HG03469 (cell line): ENCODE results near the gene TLCD3B.

Experiments used
- ATAC-seq: cut with Tn5 transposase; IDR thresholded peaks from one replicate; pipeline ENCODE4 v1.9.1; 2021; ENCODE audit warnings: mild to moderate bottlenecking, moderate library complexity, moderate number of reproducible peaks; ENCODE audit not compliant: unreplicated experiment

Gene TLCD3B

GRCh38 chr16:29991571-29991904, 39.5 kb downstream of the TLCD3B start:
- ATAC-seq = no peak

DNA sequence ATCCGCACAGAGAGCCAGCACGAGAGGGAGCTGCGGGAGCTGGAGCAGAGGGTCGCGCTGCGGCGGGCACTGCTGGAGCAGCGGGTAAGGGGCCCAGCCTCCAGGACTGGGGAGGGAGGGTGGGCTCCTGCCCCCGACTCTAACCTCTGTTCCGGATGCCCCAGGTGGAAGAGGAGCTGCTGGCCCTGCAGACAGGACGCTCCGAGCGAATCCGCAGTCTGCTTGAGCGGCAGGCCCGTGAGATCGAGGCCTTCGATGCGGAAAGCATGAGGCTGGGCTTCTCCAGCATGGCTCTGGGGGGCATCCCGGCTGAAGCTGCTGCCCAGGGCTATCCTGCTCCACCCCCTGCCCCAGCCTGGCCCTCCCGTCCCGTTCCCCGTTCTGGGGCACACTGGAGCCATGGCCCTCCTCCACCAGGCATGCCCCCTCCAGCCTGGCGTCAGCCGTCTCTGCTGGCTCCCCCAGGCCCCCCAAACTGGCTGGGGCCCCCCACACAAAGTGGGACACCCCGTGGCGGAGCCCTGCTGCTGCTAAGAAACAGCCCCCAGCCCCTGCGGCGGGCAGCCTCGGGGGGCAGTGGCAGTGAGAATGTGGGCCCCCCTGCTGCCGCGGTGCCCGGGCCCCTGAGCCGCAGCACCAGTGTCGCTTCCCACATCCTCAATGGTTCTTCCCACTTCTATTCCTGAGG, 40.0 kb downstream of the TLCD3B start:
- ATAC-seq = no peak

- ATAC-seq = no peak
Measured at GRCh38 chr16:29990034-29990433, 41.0 kb downstream of the TLCD3B start.

GRCh38 chr16:29989111-29989858, 41.8 kb downstream of the TLCD3B start:
- ATAC-seq = no peak

DNA sequence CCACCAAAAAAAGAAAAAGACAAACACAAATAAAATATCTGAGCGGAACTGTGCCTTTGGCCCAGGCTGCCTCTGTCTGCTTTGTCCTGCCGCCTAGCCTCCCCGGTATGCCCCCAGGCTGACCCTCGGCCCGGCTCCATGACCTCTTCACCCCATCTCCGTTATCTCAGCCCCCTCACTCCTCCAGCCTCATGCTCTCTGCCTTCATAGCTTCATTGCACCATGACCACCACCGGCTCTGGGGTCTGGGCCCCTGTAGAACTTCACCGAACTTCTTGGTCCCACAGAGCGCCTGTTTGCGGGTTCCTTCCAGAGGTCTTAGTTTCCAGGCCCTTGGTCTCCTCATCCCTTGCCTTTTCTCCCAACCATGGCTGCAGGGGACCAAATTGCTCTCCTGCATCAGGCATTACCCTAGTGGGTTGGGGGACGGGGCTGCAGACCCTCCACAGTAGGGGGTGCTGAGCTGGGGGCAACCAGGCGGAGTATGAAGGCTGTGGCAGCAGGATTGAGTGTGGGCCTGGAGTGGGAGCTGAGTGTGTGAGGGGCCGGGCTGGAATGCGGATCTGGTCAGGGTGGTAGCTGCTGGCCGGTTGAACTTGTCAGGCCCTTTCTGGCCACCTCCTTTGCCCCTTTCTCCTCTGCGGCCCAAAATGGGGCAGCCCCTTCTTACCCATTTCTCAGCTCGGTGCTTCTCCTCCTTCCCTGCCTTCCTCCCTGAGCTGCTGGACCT, 42.6 kb downstream of the TLCD3B start:
- ATAC-seq = no peak

- ATAC-seq = no peak
Measured at GRCh38 chr16:29987371-29988085, 43.5 kb downstream of the TLCD3B start.

DNA sequence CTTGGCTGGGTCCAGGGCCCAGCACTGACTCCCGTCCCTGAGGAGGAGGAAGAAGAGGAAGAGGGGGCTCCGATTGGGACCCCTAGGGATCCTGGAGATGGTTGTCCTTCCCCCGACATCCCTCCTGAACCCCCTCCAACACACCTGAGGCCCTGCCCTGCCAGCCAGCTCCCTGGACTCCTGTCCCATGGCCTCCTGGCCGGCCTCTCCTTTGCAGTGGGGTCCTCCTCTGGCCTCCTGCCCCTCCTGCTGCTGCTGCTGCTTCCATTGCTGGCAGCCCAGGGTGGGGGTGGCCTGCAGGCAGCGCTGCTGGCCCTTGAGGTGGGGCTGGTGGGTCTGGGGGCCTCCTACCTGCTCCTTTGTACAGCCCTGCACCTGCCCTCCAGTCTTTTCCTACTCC, 44.1 kb downstream of the TLCD3B start:
- ATAC-seq = no peak

GRCh38 chr16:29986231-29986630, 44.8 kb downstream of the TLCD3B start:
- no peak for ATAC-seq

DNA sequence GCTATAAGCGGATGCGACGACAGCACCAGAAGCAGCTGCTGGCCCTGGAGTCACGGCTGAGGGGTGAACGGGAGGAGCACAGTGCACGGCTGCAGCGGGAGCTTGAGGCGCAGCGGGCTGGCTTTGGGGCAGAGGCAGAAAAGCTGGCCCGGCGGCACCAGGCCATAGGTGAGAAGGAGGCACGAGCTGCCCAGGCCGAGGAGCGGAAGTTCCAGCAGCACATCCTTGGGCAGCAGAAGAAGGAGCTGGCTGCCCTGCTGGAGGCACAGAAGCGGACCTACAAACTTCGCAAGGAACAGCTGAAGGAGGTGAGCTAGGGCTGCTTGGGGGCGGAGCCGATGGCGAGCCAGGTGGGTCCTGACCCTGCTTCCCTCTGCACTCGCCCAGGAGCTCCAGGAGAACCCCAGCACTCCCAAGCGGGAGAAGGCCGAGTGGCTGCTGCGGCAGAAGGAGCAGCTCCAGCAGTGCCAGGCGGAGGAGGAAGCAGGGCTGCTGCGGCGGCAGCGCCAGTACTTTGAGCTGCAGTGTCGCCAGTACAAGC, 45.7 kb downstream of the TLCD3B start:
- no peak for ATAC-seq

DNA sequence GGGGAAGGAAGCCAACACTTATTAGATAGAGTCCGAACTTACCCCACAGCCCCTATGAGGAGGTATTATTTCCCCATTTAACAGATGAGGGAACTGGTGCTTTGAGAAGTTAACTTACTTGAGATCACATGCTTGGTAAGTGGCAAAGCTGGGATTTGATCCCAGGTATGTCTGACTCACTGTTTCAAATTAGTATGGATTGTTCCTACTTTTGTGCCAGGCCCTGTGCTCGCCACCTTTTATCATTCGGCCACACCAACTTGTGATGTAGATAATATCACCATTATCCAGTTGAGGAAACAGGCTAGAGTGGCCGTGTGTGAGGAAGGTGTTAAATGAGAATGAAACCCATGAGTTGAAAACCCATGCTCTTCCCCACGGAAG, 46.3 kb downstream of the TLCD3B start:
- no peak for ATAC-seq

GRCh38 chr16:29984137-29984763, 46.8 kb downstream of the TLCD3B start:
- no peak for ATAC-seq

GRCh38 chr16:29983420-29984136, 47.5 kb downstream of the TLCD3B start:
- no peak for ATAC-seq

GRCh38 chr16:29982560-29983419, 48.3 kb downstream of the TLCD3B start:
- no peak for ATAC-seq

GRCh38 chr16:29978564-29979270, 52.4 kb downstream of the TLCD3B start:
- ATAC-seq = no peak

- no peak for ATAC-seq
Measured at GRCh38 chr16:29978081-29978480, 53.0 kb downstream of the TLCD3B start.

DNA sequence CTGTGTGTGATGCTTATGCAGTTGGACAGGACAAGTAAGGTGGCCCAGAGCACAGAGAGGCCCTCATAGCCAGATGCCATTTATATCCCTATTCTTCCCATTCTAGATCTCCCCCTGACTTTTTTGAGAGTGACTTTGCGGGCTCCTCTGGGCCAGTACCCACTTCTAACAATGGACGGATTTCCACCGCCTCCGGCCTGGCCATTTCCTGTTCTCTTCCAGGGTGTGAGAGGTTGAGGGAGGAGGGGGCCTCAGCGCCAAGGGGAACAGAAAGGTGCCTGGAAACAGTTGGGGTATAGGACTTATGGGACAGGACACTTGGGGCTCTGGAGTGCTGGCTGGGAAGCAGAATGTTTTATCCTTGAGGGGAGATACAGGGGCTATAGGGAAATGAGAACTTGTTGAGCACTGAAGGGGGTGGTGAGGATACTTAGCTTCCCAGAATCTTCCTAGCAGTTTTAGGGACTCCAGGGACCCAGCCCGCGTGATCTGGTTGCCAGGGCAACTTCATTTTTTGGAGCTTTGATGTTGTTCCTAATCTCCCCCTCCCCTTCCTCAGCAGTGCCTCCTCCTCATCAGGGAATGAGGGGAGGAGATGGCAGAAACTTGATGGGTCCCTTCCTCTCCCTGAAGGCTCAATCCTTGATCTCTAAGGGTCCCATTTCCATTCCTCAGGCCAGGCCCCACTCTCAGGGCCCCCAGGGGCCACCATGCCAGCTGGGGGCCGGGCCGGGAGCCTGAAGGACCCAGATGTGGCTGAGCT, 53.8 kb downstream of the TLCD3B start:
- no peak for ATAC-seq

- no peak for ATAC-seq
Measured at GRCh38 chr16:29975811-29976511, 55.1 kb downstream of the TLCD3B start.
